GM21423 (cell line): ENCODE measurements around the gene ALPL.

Experiments used
- ATAC-seq: cut with Tn5 transposase; IDR thresholded peaks from one replicate; pipeline ENCODE4 v1.9.1; 2021; ENCODE audit warnings: mild to moderate bottlenecking, moderate library complexity; ENCODE audit not compliant: unreplicated experiment

The ALPL gene

DNA sequence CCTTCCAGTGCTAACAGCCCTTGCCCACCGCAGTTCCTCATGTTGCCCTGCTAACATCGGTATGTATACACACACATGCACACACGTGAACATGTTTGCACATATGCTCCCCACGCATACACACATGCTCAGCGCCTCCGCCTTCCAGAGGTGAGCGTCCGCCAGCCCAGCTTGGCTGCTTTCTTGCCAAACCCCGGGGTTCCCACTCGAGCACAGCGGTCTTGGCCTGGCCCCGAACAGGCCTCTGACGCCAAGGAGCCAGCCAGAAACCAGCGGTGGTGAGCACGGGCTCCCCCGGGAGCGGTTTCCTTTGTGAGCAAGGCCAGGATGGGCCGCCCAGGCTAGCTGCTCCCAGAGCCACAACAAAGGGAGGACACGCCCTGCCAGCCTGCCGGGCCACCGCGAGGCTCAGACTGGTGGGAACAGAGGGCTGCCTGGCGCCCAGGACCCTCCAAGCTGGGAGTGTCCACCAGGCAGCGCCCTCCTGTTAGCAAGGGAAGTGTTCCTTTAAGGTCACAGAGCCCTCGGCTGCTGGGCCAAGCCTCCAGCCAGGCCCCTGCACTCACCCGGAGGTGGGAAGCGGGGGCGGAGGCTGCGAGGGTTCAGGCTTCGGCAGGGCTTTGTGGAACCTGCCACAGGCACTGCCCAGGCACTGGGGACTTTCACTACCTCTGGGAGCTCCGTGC is 65.4 kb downstream of the ALPL start:
- no peak for ATAC-seq

DNA sequence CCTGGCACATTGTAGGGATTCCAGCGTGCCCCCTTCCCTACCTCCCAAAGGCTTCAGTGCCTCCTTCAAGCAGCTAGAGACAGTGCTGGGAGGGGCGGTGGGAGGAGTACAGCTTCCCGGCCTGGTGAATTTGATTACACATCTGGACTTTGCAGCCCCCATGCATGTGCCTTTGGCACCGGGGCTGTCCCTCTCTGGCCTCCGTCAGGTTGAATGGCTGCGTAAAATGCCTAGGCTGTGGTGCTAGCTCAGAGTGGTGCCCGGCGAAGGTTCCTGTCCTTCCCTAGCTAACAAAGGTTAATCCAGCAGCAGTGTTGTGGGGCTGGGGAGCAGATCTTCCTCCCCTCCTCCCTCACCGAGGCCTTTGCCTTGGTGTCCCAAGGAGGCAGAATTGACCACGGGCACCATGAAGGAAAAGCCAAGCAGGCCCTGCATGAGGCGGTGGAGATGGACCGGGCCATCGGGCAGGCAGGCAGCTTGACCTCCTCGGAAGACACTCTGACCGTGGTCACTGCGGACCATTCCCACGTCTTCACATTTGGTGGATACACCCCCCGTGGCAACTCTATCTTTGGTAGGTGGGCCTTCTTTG is 66.2 kb downstream of the ALPL start:
- ATAC-seq: no peak

DNA sequence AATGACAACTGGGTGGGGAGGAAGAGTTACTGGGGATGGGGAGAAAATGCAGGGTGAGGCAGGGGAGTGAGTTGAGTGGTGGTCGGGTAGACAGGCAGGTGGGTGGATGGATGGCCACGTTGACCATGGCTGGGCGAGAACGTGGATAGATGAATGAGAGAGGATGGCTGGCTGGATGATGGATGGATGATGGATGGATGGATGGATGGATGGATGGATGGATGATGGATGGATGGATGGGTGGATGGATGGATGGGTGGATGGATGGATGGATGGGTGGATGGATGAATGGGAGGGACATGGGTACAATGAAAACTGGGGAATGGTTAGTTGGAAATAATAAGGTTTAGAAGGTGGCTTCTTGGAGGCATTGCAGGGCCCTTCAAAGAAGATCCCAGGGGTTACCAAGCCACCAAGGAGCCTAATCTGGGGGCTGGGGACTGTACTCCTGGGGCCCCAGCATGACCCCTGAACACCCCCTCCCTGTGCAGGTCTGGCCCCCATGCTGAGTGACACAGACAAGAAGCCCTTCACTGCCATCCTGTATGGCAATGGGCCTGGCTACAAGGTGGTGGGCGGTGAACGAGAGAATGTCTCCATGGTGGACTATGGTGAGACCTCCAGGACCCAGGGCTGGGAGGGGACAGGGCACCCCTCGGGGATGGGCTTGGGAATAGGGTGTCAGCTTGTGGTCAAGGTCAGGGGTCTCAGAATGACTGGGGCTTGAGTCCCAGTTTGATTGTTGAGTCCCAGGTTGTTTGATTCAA is 67.0 kb downstream of the ALPL start:
- no peak for ATAC-seq

DNA sequence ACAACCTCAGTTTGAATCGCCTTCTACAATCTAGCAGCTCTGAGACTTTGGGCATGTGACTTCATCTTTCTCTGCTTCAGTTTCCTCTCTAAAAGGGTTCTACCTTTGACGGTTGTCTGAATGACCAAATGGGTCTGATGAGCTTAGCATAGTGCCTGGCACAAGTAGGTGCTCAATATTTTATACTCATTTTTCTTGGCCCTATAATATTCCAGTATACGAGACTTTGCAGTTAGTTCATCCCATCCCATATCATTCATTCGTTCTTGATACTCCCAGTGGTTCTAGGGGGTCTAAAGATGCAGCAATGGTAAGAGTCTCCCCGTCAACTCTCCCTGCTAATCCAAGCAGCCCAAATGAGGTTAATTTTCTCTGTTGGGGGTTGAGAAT is 67.6 kb downstream of the ALPL start:
- ATAC-seq: no peak

DNA sequence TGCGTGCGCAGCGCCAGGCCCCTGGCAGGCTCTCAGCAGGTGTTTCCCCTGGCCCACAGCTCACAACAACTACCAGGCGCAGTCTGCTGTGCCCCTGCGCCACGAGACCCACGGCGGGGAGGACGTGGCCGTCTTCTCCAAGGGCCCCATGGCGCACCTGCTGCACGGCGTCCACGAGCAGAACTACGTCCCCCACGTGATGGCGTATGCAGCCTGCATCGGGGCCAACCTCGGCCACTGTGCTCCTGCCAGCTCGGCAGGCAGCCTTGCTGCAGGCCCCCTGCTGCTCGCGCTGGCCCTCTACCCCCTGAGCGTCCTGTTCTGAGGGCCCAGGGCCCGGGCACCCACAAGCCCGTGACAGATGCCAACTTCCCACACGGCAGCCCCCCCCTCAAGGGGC is 68.1 kb downstream of the ALPL start:
- no peak for ATAC-seq

DNA sequence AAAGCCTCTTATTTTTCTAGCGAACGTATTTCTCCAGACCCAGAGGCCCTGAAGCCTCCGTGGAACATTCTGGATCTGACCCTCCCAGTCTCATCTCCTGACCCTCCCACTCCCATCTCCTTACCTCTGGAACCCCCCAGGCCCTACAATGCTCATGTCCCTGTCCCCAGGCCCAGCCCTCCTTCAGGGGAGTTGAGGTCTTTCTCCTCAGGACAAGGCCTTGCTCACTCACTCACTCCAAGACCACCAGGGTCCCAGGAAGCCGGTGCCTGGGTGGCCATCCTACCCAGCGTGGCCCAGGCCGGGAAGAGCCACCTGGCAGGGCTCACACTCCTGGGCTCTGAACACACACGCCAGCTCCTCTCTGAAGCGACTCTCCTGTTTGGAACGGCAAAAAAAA is 68.7 kb downstream of the ALPL start:
- no peak for ATAC-seq

DNA sequence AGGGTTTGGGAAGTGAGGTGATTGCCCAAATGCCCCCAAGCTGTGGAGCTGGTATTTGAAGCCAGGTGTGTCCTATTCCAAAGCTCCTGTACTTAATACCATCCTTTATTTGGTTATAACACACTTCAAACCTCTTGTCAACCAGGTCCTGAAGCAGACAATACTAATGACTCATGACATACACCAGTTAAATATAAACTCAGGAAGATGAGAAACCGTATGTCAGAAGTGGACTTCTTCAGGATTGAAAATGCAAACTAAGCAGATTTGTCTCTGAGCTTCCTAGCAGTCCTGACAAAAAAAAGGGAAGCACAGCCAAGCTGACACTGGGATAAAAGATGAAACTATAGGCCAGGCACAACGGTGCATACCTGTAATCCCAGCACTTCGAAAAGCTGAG is 70.6 kb downstream of the ALPL start:
- no peak for ATAC-seq

DNA sequence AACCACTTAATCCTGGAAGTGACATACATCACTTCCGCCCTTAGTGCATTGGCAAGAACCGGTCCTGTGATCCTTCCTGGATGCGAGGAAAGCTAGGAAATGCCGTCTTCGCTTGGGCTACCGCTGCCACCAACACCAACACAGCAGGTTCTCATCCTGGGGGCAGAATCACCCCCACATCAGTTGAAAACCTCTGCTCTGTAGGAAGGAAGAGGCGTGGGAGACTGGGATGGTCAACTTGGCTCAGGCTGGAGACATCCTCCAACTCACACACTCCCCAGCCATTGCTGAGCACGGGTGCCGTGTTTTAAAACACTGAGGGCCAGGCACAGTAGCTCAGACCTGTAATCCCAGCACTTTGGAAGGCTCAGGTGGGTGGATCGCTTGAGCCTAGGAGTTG is 74.9 kb downstream of the ALPL start:
- ATAC-seq: no peak

DNA sequence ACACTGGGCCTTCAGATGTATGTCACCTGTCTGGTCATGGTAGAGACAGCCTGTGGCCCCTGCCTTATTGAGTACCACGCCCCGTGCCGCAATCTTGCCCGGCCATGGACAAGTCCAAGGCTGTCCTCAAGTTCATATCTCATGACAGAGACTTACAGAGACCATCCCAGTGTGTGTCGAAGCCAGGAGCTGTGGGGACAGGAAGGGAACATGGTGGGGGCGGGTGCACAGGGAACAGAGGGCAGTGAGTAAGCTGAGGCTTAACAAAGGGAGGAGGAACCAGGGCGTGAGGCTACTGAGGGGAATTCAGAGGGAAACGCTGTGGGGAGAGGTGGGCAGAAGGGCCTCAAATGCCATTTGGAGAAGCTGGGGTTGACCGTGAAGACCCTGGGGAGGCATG is 75.8 kb downstream of the ALPL start:
- no peak for ATAC-seq

DNA sequence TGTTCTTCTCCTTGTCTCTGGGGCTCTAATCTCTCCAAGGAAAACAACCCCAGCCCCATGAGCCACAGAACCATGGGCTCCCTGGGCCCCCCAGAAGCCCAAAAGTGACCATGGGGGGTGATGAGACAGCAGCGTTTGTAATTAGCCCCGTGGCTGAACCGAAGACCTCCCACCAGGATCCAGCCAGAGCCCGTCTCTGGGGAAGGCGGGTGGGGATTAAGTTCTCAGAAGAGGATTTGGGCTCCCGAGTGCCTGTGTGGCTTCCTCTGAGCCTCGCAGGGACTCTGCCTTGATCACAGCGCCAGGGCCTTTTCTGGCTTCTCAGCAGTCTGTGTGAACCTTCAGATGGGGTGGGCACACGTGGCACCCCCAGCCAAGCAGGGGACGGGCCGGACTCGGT is 77.0 kb downstream of the ALPL start:
- no peak for ATAC-seq

DNA sequence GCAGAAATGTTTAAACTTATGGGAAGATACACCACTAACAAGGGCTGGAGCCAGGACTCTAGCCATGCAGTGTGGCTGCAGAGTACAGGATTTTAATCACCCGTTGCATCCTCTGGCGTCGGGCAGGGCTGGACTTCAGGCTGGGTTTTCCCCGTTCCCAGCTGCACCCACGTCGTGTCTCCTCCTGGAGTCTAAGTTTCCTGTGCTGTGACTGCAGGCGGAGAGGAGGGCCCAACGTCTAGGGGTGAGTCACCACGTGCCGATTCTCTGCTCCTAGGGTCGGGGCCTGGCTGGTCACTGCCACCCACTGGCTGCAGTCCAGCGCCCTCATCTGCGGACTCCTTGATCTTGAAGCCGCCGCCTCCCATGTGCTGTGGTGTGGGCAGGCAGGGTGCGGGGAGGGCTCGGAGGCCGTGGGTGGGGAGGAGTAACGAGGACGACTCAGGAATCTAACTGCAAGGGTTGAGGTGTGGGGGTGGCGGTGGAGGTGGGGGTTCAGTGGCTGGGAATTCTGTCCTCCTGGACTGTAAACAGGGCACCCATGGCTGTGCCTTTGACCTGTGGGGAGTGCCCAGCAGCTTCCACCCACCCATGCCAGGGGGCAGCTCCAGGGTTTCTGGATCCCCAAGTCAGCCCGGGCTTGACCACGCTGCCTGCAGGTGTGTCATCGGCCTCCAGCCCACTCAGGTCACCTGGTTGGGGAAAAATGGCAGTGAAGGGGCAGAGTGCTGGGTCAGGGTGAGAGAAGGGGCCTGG is 77.8 kb downstream of the ALPL start:
- no peak for ATAC-seq

DNA sequence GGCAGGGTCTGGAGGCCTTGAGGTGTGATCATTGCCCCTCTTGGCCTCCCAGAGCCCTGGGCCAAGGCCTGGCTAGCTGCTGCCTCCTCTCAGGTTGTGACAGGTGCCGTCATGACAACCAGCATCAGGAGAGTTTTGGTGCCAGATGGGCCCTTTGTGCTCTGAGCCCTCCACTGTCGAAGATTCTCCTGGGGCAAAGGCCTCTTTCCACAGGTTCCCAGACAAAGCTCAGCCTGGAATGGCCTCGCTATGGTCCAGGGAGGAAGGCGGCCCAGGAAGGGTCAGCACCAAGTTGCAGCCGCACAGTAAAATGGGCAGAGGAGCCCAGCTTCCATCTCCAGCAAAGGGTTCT is 78.4 kb downstream of the ALPL start:
- ATAC-seq: no peak

DNA sequence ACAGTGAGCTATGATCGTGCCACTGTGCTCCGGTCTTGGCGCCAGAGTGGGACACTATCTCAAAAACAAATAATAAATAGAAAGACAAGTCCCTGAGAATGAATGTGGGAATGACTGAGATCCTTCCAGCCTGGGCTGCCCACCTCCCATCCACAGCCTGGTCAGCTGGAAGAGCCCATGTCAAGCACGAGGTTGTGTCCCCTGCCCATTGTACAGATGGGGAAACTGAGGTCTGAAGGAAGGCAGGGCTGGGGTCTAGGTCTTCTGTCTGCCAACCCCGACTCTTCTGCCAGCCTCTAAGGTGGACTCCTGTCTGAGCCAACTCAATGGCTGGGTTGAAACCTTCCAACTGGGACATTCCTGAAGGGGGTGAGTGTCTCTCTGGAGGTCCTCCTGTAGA is 80.4 kb downstream of the ALPL start:
- no peak for ATAC-seq

DNA sequence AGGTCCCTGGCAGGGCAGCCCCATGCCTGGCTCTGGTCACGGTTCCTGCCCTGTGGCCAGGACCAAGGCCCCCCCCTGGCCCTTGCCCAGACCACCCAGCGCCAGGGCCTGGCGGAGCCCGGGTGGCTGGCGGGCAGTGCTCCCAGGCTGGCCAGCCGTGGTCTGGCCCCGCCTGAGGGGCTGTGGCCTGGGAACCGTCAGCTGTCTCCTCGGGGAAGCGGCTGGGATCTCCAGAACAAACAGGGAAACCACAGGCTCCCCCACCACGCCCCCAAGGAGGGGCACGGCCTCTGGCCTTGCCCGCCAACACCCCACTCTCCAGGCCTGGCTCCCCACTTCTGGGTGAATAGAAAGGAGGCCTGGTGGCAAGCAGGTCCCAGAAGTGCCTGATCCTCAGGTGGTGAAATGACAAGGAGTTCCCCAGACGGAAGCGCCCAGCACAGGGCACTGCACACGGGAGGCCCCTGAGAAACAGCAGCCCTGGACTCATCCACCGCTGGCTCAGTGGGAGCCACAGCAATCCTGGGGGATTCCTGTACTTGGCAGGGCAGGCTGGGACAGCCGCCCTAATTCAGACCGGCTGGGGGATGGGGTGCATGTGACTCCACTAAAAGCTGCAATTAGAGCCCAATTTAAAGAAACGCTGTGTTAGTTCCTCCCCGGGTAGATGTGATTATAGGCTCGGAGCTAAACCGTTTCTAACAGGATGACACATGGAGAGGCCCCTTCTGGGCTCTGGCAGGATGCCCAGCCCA is 81.1 kb downstream of the ALPL start:
- ATAC-seq: no peak

DNA sequence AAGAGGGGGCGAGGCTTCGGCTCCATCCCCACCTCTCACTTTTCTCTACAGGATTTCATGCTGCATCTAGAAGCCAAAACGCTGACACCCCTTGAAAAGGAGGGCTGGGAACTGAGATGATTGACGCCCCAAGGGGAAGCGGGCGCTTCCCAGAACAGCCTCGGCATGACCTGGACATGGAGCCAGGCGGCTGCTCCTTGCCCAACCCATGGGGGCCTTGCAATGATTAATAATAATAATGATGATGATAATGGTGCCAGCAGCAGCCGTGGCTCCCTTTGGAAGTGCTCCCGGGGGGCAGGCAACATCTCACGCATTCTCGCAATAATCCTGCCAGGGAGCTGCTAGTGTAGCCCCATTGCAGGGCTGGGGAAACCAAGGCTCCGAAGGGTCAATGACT is 81.7 kb downstream of the ALPL start:
- no peak for ATAC-seq

DNA sequence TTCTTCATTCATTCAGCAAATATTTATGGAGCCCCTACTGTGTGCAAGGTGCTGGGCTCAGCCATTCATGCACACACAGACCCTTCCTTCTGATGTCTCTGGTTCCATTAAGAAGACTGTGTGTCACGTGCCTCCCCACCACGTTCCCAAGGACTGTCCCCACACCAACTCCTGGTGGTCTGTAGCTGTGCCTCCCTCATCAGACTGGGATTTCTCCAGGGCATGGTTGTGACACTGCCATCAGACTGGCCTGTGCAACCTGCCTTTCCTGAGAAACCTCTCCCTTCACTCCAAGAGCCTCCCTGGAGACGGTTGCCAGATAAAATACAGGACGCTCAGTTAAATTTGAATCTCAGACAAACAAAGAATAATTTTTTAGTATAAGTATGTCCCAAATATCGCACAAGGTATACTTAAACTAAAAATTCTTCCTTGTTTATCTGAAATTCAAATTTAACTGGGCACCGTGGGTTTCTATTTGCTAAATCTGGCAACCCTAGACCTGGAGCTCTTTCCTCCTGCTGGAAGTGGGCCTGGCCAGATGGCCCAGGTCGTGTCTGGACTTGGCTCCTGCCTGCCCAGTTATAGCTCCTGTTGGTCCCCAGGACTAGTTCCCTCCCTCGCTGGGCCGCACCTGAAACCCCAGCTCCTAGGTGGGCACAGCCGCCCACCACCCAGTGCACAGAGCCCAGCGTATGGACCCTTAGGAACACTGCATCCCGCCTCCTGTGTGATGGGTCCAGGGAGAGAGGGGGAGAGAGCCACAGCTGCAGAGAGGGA is 83.1 kb downstream of the ALPL start:
- ATAC-seq: no peak

DNA sequence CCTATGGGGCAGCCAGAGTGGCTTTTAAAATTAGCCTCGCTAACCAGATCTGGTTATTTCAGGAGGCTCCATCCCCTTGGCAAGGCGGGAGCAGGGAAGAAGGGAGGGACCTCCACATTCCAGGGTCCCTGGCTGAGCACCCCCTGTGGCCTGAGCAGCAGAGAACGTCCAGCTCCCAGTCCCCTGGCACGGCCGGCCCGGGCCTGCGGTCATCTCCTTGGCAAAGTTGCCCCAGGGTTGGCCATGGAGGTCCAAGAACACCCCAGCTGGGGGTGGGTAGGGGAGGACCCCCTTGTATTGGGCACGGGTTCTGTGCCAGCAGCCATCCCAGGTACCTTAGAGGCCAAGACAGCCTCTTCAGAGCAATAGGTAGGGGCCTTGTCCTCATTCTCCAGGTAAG is 84.0 kb downstream of the ALPL start:
- ATAC-seq: no peak

DNA sequence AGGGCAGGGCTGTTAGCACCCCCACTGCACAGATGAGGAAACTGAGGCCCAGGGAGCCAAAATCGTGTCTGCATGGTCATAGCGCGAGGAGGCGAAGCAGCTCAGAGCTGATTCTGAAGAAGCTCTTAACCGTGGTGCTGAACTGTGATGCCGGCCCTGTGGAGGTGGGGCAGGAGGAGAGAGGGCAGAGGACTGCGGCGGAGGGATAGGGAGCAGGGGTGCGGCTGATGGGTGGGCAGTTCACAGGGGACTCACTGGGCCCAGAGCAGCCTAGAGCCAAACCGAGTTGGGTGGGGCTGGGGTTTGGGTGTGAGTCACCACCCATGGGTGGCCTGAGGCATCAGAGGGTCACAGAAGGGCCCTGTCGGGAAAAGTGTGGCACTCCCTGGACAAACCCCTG is 85.3 kb downstream of the ALPL start:
- no peak for ATAC-seq

DNA sequence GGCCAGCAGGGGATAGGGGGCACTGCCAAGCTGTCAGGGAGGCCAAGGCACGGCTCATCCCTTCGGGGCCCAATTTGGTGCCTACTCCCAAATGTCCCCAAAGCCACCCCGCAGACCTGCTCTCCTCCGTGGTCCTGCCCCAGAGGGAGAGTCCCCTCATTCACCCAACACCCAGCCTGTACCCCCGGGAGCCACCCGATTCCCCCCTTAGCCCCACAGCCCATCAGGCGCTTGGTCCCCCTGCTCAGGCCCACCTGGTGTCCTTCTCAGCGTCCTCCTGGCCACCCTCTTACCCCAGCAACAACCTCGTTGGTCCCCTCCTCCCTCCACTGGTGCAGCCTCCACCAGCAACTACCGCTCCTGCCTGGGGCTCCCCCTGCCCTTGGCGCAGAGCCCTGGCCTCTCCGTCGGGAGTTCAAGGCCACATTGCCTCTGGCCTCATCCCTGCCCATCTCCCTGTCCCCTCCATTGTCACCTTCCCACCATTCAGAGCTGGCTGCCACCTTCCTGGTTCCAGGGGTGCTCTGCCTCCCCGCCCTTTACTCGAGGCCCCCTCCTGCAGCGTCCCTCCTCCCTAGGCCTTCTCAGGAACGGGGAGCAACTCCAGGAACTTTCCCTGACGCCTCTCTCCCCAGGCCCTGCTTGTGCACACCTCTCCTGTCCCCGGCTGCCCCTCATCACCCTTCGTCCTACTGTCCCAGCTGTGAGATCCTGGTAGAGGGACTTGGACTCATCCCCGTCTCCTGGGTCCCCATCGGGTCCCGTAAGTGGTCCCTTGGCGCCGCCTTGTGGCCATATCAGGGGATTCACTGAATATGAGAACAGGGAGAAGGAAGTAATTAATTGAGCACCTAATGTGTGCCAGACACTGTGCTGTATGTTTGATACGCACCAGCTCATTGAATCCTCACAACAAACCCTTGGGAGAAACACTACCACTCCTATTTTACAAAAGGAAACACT is 86.0 kb downstream of the ALPL start:
- ATAC-seq: no peak
